ENCODE data around the gene OR4C6.

Gene OR4C6

DNA sequence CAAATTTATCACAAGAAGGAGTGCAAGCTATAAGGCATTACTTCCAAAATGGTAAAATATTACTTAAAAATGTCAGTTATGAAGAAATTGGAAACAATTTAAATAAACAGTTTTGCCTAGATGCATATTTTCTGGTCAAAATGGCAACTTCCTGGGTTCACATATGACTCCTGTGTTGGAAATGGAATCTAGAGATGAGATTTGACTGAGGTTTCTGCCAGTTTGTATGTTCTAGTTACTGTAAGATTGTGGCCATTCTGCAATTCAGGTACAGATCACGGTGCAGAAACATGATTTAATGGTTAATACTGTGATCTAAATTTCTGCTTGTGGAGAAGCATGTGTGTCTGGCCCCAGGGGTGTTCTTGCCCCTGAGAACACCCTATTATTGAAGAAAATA, 3.4 kb upstream of the OR4C6 start:
- no peak overlapping the region for H3K27ac ChIP-seq

DNA sequence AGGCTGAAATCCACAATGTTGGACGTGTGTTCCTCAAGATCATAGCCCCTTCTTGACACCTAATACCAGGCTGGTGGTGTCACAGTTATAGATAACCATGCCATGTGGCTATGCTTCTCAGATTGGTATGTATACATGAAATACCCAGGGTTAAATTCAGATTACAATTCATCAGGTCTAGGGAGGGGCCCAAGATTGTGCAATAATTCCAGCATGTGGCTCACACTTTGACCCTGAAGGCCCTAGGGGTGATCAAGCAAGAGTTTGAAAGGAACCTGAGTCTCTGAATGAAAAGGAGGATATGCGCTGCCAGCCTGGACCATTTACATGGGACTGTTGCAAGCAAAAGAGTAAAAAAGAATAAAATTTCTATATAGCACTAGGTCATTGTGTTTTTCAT, 7.4 kb downstream of the OR4C6 start:
- H3K27ac ChIP-seq = no peak overlapping the region
- TF ChIP-seq, protein P1, sequence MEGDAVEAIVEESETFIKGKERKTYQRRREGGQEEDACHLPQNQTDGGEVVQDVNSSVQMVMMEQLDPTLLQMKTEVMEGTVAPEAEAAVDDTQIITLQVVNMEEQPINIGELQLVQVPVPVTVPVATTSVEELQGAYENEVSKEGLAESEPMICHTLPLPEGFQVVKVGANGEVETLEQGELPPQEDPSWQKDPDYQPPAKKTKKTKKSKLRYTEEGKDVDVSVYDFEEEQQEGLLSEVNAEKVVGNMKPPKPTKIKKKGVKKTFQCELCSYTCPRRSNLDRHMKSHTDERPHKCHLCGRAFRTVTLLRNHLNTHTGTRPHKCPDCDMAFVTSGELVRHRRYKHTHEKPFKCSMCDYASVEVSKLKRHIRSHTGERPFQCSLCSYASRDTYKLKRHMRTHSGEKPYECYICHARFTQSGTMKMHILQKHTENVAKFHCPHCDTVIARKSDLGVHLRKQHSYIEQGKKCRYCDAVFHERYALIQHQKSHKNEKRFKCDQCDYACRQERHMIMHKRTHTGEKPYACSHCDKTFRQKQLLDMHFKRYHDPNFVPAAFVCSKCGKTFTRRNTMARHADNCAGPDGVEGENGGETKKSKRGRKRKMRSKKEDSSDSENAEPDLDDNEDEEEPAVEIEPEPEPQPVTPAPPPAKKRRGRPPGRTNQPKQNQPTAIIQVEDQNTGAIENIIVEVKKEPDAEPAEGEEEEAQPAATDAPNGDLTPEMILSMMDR (IDR thresholded peaks at IDR 0.05) = no peak
- no peak for TF ChIP-seq ZFX (IDR thresholded peaks at IDR 0.05; ENCODE audit: borderline replicate concordance)

More for the DNA sequence above, 3.4 kb upstream of the OR4C6 start:
- TF ChIP-seq, protein P1 (IDR thresholded peaks at IDR 0.05) = no peak
- TF ChIP-seq ZFX (IDR thresholded peaks at IDR 0.05; ENCODE audit: borderline replicate concordance) = no peak

DNA sequence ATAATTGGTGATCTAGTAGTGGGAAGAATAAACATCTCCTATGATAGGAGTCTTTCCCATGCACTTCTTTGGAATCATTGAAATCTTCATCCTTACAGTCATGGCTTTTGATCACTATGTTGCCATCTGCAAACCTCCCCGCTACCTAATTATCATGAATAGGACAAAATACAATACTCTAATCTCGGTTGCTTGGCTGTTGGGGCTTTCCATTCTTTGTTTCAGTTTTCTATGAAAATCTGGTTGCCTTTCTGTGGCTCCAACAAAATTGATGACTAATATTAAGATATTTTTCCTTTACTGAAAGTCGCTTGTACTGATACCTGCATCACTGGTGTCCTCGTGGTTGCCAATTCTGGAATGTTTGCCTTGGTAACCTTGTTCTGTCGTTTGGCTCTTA, 11.9 kb downstream of the OR4C6 start:
- no peak for TF ChIP-seq ZFX (IDR thresholded peaks at IDR 0.05; ENCODE audit: borderline replicate concordance)
- TF ChIP-seq, protein P1 (IDR thresholded peaks at IDR 0.05) = no peak
- H3K27ac ChIP-seq = no peak overlapping the region

DNA sequence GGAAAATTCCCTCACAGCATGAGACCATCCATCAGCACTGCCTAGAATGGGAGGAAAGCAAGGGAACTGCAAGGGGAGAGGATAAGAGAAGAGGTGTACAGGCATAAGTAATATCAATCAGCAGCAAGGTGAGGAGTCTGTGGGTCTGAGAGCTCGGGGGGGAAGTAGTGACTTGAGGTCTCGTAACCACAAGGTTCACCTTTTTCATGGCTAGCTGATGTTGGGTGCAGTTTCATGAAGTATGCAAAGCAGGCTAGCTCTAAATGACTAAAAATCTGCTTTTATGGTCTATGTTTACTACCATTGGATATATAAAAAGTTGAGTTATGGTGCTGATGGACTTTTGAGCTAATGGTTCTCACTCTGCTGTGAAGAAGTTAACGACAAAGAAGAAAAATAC, 35.8 kb downstream of the OR4C6 start:
- TF ChIP-seq, protein P1 (IDR thresholded peaks at IDR 0.05) = no peak
- no peak for TF ChIP-seq ZFX (IDR thresholded peaks at IDR 0.05; ENCODE audit: borderline replicate concordance)
- no peak overlapping the region for H3K27ac ChIP-seq

DNA sequence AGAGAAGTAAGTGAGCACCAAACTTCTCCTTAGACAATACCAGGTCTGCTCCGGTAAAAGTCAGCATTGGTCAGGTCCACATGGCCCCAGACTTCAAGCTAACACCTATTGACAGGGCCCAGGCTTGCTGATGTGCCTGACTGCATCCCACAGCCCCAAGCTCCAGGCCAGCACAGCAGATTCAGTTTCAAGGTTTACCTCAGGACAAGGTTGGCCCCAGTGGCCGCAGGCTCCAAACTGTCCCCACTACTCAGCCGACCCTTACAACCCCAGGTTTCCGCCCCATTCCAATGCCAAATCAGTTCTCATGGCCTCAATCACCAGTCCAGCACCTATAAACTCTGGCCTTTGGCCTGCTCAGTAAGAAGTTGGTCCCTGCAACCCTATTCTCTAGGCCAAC, 39.4 kb downstream of the OR4C6 start:
- H3K27ac ChIP-seq = no peak overlapping the region
- TF ChIP-seq, protein P1 (IDR thresholded peaks at IDR 0.05) = no peak
- TF ChIP-seq ZFX (IDR thresholded peaks at IDR 0.05; ENCODE audit: borderline replicate concordance) = no peak

DNA sequence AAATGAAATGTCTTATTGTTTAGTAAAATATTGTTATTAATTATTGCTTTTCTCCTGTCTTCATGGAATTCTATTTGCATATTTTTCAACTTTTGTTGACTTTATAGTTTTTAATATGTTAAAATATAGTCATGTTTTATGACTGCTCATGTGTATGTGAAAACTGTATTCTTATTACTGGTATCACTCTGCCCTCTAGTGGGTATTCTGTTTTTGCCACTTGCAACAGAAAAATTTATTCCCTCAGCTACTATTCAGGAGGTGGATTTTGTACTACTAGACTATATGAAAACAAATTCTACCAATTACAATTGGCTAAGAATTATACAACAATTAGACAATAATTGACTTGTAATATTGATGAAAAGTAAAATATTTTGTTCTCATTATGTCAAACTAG, 45.0 kb downstream of the OR4C6 start:
- H3K27ac ChIP-seq = no peak overlapping the region
- TF ChIP-seq, protein P1 (IDR thresholded peaks at IDR 0.05) = peak; percentile 75
- no peak for TF ChIP-seq ZFX (IDR thresholded peaks at IDR 0.05; ENCODE audit: borderline replicate concordance)

DNA sequence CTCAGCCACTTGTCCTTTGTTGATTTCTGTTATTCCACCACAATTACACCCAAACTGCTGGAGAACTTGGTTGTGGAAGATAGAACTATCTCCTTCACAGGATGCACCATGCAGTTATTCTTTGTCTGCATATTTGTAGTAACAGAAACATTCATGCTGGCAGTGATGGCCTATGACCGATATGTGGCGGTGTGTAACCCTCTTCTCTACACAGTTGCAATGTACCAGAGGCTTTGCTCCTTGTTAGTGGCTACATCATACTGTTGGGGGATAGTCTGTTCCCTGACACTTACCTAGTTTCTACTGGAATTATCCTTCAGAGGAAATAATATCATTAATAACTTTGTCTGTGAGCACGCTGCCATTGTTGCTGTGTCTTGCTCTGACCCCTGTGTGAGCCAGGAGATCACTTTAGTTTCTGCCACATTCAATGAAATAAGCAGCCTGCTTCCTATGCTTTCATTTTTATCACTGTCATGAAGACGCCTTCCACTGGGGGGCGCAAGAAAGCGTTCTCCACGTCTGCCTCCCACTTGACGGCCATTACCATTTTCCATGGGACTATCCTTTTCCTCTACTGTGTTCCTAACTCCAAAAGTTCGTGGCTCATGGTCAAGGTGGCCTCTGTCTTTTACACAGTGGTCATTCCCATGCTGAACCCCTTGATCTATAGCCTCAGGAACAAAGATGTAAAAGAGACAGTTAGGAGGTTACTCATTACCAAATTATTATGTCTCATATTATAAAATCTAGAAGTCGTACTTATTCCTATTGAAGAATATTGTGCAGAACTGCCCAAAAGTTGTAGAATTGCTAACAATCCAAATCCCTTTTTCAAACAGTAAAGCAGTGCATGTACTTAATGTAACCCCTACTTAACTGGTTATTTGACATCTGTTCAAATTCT, 53.2 kb downstream of the OR4C6 start:
- H3K27ac ChIP-seq = no peak overlapping the region
- no peak for TF ChIP-seq ZFX (IDR thresholded peaks at IDR 0.05; ENCODE audit: borderline replicate concordance)
- TF ChIP-seq, protein P1 (IDR thresholded peaks at IDR 0.05) = peak; percentile 83

All from 22Rv1 (cell line).